ENCODE results near the gene GPR87. TPM values are rescaled to one million over a fixed set of nuclear protein-coding genes. Genes with fewer than 3 reads are reported as not detected.

The GPR87 gene, protein sequence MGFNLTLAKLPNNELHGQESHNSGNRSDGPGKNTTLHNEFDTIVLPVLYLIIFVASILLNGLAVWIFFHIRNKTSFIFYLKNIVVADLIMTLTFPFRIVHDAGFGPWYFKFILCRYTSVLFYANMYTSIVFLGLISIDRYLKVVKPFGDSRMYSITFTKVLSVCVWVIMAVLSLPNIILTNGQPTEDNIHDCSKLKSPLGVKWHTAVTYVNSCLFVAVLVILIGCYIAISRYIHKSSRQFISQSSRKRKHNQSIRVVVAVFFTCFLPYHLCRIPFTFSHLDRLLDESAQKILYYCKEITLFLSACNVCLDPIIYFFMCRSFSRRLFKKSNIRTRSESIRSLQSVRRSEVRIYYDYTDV
- total RNA-seq: 10 to 100 TPM; 14.7 to 44.3 (median 30.9) TPM

DNA sequence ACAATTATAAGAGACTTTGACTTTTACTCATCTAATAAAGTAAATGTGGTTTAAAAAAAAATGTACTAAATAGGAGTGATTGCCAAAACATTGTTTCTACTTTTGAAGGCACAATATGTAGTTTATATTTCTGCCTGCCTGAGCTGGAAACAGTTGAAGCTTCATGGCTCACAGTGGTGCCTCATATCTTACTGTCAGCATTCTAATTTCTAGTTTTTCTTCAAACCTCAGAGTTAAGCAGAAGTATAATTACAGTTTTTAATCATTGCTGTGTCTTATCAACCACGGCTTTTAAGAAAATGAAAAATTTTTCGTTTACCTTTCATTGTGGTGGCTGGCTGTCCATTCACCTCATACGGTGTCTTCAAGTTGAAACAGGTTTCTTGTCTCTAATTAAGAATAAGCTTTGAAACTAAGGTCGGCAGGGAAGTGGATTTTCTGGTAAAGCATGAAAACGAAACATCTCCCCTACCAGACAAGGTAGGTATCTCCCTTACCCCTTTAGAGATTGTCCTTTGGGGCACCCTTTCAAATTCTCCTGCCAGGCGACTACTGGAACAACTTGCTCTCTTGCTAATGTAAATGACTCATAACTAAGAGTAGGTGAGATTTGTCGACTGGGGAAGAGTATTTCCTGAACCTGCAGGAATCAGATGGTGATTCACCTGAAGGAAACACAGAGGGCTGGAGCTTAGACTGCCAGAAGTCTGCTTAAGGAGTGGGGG lies at the start of gene GPR87:
Gene GPR87, minus strand, starts transcription at position 554 of the 725 bp plus-strand sequence. CDS start 16,720 bp downstream, outside the sequence.
- peak within 1 kb of the TSS; percentile 43 for H3K4me3 ChIP-seq
- H3K36me3 ChIP-seq: no peaks in the 10 kb centered on the region
- 56% methylated on average over 7 of the region's 7 CpGs for WGBS
- H3K9me3 ChIP-seq: no peaks in the 10 kb centered on the region
- H3K4me1 ChIP-seq: peaks cover 41% of the 10 kb centered on the region
- TF ChIP-seq, protein P1, sequence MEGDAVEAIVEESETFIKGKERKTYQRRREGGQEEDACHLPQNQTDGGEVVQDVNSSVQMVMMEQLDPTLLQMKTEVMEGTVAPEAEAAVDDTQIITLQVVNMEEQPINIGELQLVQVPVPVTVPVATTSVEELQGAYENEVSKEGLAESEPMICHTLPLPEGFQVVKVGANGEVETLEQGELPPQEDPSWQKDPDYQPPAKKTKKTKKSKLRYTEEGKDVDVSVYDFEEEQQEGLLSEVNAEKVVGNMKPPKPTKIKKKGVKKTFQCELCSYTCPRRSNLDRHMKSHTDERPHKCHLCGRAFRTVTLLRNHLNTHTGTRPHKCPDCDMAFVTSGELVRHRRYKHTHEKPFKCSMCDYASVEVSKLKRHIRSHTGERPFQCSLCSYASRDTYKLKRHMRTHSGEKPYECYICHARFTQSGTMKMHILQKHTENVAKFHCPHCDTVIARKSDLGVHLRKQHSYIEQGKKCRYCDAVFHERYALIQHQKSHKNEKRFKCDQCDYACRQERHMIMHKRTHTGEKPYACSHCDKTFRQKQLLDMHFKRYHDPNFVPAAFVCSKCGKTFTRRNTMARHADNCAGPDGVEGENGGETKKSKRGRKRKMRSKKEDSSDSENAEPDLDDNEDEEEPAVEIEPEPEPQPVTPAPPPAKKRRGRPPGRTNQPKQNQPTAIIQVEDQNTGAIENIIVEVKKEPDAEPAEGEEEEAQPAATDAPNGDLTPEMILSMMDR (IDR thresholded peaks at IDR 0.05): no peak
- TF ChIP-seq EP300 (IDR thresholded peaks at IDR 0.05): no peak
- TF ChIP-seq POLR2A (IDR thresholded peaks at IDR 0.05): no peak
- TF ChIP-seq POLR2AphosphoS5 (IDR thresholded peaks at IDR 0.05): no peak
- no peak for DNase-seq (ENCODE audit: low spot score in 2 of 2)
- H3K27me3 ChIP-seq: no peaks in the 10 kb centered on the region
- H3K27ac ChIP-seq: peak within 1 kb of the TSS; percentile 86

DNA sequence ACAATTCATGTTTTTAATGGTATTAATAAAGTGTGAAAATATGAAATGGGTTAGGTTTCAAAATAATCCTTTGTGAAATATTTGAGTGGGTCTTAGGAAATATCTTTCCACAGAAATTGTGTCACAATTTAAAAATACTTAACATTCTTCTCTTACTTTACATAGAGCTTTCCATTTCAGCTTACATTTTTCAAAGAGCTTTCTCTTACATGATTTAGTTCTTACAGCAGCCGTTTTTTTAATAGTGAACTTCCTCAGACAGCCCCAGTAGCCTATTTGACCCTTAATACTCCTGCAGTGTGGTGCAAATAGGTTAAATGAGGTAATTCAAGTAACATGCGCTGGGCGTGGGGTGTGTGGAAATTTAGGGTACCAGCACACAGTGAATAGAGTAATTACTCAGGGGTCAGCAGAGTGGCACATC lies 46.1 kb upstream of the GPR87 start:
- TF ChIP-seq POLR2AphosphoS5 (IDR thresholded peaks at IDR 0.05) (no peak), EP300 (IDR thresholded peaks at IDR 0.05) (no peak)
- TF ChIP-seq, protein P1 (IDR thresholded peaks at IDR 0.05): no peak
- no peak for DNase-seq (ENCODE audit: low spot score in 2 of 2)
- Histone ChIP-seq H3K9me3 (no peaks in the 10 kb centered on the region), H3K27me3 (no peaks in the 10 kb centered on the region), H3K4me1 (no peaks in the 10 kb centered on the region), H3K27ac (no peak overlapping the region), H3K36me3 (no peaks in the 10 kb centered on the region), H3K4me3 (no peak overlapping the region)
- WGBS: 73% methylated on average over 3 of the region's 3 CpGs

DNA sequence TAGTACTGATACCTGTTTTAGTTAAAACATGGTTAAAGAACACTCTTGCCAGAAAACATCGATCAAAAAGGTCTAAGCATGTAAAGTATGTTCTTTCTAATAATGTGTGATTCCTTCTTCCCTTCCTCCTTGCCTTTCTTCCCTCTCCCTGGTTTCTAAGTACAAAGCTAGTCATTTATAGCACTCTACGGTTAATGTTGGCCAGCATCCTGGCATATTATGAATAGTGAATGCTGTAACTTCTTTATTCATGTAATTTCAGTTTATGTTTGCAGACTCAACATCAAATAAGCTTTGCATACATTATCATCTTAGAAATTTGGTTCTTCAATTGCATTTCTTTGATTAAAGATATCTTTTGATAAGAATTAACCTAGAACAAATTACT lies 40.8 kb upstream of the GPR87 start:
- H3K27ac ChIP-seq: no peak overlapping the region
- no peaks in the 10 kb centered on the region for H3K4me1 ChIP-seq
- H3K27me3 ChIP-seq: no peaks in the 10 kb centered on the region
- WGBS: 35% methylated on average over 2 of the region's 2 CpGs
- H3K36me3 ChIP-seq: no peaks in the 10 kb centered on the region
- no peak for DNase-seq (ENCODE audit: low spot score in 2 of 2)
- TF ChIP-seq, protein P1 (IDR thresholded peaks at IDR 0.05): no peak
- no peak for TF ChIP-seq POLR2AphosphoS5 (IDR thresholded peaks at IDR 0.05)
- no peak for TF ChIP-seq EP300 (IDR thresholded peaks at IDR 0.05)
- no peak for TF ChIP-seq POLR2A (IDR thresholded peaks at IDR 0.05)
- no peak overlapping the region for H3K4me3 ChIP-seq
- H3K9me3 ChIP-seq: no peaks in the 10 kb centered on the region

DNA sequence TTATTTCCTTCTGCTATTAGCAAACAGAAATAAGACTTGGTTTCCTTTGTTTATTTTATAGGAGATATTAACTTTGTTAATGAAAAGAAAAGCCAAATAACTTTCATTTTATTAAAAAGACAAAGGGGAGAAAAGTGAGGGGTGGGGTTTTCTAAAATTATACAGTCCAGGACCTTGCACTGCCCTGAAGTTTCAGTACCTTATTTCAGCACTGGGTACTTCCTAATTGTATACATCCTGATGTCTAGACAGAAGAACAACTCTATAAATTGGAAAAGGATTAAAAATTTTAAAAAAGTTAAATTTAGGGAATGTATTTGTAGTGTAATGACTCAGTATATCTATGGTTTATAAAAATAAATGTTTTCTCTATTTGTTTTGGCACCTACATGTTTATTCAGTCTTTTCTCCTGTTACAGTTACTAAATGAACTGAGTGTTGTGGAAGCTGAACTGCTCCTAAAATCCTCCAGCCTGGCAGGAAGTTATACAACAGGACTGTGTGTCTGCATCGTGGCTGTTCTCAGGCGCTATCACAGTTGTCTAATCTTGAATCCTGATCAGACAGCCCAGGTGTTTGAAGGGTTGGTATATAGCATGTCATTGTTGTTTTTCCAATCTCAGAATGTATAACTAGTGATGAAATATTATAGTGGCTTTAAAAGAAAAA lies 40.3 kb upstream of the GPR87 start:
- TF ChIP-seq EP300 (IDR thresholded peaks at IDR 0.05) (no peak), POLR2A (IDR thresholded peaks at IDR 0.05) (no peak), POLR2AphosphoS5 (IDR thresholded peaks at IDR 0.05) (no peak)
- TF ChIP-seq, protein P1 (IDR thresholded peaks at IDR 0.05): no peak
- Histone ChIP-seq H3K4me1 (no peaks in the 10 kb centered on the region), H3K36me3 (no peaks in the 10 kb centered on the region), H3K27me3 (no peaks in the 10 kb centered on the region), H3K27ac (no peak overlapping the region), H3K4me3 (no peak overlapping the region), H3K9me3 (no peaks in the 10 kb centered on the region)
- no peak for DNase-seq (ENCODE audit: low spot score in 2 of 2)
- WGBS: 37% methylated on average over 2 of the region's 2 CpGs

- WGBS: 83% methylated on average over 4 of the region's 4 CpGs
- DNase-seq (ENCODE audit: low spot score in 2 of 2): no peak
- no peak for TF ChIP-seq POLR2A (IDR thresholded peaks at IDR 0.05)
- TF ChIP-seq EP300 (IDR thresholded peaks at IDR 0.05): no peak
- TF ChIP-seq POLR2AphosphoS5 (IDR thresholded peaks at IDR 0.05): no peak
- TF ChIP-seq, protein P1 (IDR thresholded peaks at IDR 0.05): no peak
- no peaks in the 10 kb centered on the region for H3K4me1 ChIP-seq
- no peak overlapping the region for H3K27ac ChIP-seq
- no peaks in the 10 kb centered on the region for H3K9me3 ChIP-seq
- no peak overlapping the region for H3K4me3 ChIP-seq
- no peaks in the 10 kb centered on the region for H3K36me3 ChIP-seq
- no peaks in the 10 kb centered on the region for H3K27me3 ChIP-seq
Observed at GRCh38 chr3:151351648-151352047, 35.0 kb upstream of the GPR87 start.
